Duodenal mucosa (tissue), 2 donors: Measurements from ENCODE around the gene FLOT1.
"Not testable (repeated sequence)": the region's sequence is repeated elsewhere in the genome, so short reads cannot be mapped to it uniquely, and the experiment has no call there.

ENCODE experiments used
- H3K27ac ChIP-seq: one replicate; pipeline ENCODE4 v1.7.0; 2013; ENCODE audit warnings: low read depth, low read length
- H3K27me3 ChIP-seq, 2 donors: one replicate each; pipeline ENCODE4 v1.7.0; 2013; ENCODE audit warnings: low read length in 2 of 2, control low read depth in 1 of 2; ENCODE audit not compliant: insufficient read depth in 2 of 2, control insufficient read depth in 1 of 2
- H3K36me3 ChIP-seq, 2 donors: one replicate each; pipeline ENCODE4 v1.7.0; 2013; ENCODE audit warnings: low read length in 2 of 2, control low read depth in 1 of 2; ENCODE audit not compliant: insufficient read depth in 2 of 2, control insufficient read depth in 1 of 2
- H3K4me1 ChIP-seq, 2 donors: one replicate each; pipeline ENCODE4 v1.7.0; 2013; ENCODE audit warnings: low read length in 2 of 2, control low read depth in 1 of 2; ENCODE audit not compliant: insufficient read depth in 2 of 2, control insufficient read depth in 1 of 2
- H3K4me3 ChIP-seq, 2 donors: one replicate each; pipeline ENCODE4 v1.7.0; 2013; ENCODE audit warnings: low read length in 2 of 2, low read depth in 1 of 2
- H3K9ac ChIP-seq, 2 donors: one replicate each; pipeline ENCODE4 v1.7.0; 2013; ENCODE audit warnings: low read length in 2 of 2, low read depth in 1 of 2
- H3K9me3 ChIP-seq, 2 donors: one replicate each; pipeline ENCODE4 v1.7.0; 2013; ENCODE audit warnings: low read length in 2 of 2, control low read depth in 1 of 2; ENCODE audit not compliant: control insufficient read depth in 1 of 2

Gene FLOT1

DNA sequence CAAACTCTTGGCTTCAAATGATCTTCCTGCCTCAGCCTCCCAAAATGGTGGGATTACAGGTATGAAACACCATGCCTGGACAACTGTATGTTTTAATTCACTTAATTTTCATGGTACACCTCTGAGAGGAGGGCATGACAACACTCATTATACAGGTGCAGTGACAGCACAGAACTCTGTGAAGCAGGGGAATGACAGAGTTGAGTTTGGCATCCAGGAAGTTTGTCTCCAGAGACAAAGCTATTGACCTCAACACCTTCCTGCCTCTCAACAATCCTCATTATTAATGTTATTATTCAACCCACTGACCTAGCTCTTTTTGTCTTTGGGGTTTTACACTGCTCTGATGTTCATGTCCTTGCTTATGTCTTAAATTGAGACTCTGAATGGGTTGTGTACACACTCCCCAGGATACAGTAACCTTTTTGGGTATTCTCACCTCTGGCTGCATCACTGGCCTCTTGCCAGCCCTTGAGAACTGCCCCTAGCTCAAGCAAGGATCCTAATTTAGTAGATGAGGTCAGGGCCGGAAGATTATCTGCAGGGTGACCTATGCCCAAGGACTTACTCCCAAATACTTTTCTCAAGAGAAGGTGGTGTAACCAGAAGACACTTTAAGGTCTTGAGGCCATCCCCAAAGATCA, 14.9 kb upstream of the FLOT1 start:
- H3K36me3 ChIP-seq, result no peaks in the 10 kb centered on the region
- peaks cover 7 to 17% of the 10 kb centered on the region in 2 donors for H3K4me1 ChIP-seq
- no peak overlapping the region for H3K9ac ChIP-seq
- no peaks in the 10 kb centered on the region for H3K9me3 ChIP-seq
- no peak overlapping the region for H3K4me3 ChIP-seq
- H3K27ac ChIP-seq, result no peak overlapping the region
- H3K27me3 ChIP-seq, result no peaks in the 10 kb centered on the region

DNA sequence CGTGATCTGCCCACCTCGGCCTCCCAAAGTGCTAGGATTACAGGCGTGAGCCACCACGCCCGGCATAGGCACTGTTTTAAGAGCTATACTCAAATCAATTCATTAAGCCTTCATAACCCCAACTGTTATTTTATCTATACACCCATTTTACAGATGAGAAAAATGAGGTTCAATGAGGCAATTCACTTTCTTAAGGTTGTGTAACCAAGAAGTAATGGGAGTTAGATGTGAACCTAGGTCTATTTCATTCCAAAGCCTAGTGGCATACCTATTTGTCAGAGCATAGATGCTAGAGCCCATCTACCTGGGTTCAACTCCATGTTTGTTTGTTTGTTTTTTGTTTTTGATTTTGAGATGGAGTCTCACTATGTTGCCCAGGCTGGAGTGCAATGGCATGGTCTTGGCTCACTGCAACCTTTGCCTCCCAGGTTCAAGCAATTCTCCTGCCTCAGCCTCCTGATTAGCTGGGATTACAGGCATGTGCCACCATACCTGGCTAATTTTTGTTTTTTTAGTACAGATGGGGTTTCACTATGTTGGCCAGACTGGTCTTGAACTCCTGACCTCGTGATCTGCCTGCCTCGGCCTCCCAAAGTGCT, 14.0 kb upstream of the FLOT1 start:
- not testable (repeated sequence) for H3K4me3 ChIP-seq, H3K36me3 ChIP-seq, H3K27me3 ChIP-seq, H3K9me3 ChIP-seq, H3K9ac ChIP-seq, H3K27ac ChIP-seq
- peaks cover 8 to 23% of the 10 kb centered on the region in 2 donors for H3K4me1 ChIP-seq

DNA sequence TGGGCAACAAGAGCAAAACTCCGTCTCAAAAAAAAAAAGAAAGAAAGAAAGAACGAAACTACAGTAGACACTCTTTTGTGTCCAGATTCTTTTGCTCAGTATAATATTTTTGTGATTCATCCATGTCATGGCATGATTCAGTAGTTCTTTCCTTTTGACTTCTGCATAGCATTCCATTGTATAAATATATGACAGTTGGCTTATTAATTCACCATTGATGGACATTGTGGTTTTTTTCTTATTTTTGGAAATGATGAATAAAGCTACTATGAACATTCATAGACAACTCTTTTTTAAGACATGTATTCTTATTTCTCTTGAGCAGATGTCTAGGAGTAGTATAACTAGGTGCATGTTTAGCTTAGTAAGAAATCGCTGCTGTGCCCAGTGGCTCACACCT, 12.1 kb upstream of the FLOT1 start:
- Histone ChIP-seq H3K27ac (no peak overlapping the region), H3K4me1 (peaks cover 16 to 33% of the 10 kb centered on the region in 2 donors)

DNA sequence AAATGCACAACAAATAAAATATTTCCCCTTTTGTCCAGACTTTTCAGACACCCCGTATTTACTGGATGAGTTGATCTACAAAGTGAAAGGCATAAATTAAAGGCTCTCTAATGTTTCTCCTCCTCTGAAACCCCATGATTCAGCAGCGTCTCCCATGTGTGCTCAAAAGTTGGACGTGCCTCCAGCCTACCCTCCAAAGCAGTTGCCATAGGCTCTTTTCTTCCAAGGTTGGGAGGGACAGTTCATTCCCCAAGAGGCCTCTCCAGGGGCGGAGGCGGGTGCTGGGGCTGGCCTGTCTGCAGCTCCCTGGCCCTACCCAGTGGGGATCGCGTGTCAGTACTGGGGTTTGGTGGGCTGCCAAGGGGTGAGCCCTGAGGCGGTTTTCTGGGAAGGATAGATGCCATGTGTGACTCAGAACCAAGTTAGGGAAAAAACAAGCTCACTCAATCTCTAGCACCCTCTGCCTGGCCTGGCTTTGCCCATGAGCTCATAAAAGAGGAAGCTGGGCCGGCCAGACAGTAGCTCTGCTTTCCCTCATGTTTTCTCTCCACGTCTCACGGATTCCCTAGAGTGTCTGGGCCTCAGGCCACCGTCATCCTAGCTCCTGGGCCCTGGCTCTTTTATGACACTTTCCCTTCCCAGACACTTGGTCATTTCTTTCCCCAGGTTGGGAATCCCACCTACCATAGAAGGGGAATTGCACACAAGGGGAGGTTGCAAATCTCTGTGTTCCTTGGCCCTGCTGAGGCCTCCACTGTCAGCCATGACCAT, 9.9 kb upstream of the FLOT1 start:
- H3K4me3 ChIP-seq, result no peak overlapping the region
- H3K27me3 ChIP-seq, result no peaks in the 10 kb centered on the region
- peaks cover 35 to 47% of the 10 kb centered on the region in 2 donors for H3K4me1 ChIP-seq
- H3K9me3 ChIP-seq, result no peaks in the 10 kb centered on the region
- H3K27ac ChIP-seq, result peak overlapping the region; percentile 59
- H3K9ac ChIP-seq, result peak overlapping the region in 1 of 2 donors; percentile 20
- H3K36me3 ChIP-seq, result no peaks in the 10 kb centered on the region

More for the DNA sequence above, 12.1 kb upstream of the FLOT1 start:
- no peak overlapping the region for H3K4me3 ChIP-seq
- H3K9ac ChIP-seq, result no peak overlapping the region
- no peaks in the 10 kb centered on the region for H3K9me3 ChIP-seq
- no peaks in the 10 kb centered on the region for H3K36me3 ChIP-seq
- no peaks in the 10 kb centered on the region for H3K27me3 ChIP-seq

DNA sequence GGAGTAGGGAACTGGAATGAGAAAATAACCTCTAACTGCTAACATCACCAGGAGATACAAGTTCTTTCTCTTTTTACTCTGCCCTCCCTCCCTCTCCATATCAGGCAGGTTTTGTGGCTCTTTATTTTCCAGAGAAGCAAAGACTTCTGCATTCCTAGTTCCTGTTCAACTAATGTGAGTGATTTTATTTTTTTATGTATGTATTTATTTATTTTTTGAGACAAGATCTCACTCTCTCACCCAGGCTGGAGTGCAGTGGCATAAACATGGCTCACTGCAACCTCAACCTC, 7.8 kb upstream of the FLOT1 start:
- Histone ChIP-seq H3K4me1 (peaks cover 36 to 49% of the 10 kb centered on the region in 2 donors), H3K9ac (no peak overlapping the region), H3K9me3 (no peaks in the 10 kb centered on the region), H3K4me3 (no peak overlapping the region), H3K36me3 (no peaks in the 10 kb centered on the region), H3K27ac (no peak overlapping the region), H3K27me3 (no peaks in the 10 kb centered on the region)

DNA sequence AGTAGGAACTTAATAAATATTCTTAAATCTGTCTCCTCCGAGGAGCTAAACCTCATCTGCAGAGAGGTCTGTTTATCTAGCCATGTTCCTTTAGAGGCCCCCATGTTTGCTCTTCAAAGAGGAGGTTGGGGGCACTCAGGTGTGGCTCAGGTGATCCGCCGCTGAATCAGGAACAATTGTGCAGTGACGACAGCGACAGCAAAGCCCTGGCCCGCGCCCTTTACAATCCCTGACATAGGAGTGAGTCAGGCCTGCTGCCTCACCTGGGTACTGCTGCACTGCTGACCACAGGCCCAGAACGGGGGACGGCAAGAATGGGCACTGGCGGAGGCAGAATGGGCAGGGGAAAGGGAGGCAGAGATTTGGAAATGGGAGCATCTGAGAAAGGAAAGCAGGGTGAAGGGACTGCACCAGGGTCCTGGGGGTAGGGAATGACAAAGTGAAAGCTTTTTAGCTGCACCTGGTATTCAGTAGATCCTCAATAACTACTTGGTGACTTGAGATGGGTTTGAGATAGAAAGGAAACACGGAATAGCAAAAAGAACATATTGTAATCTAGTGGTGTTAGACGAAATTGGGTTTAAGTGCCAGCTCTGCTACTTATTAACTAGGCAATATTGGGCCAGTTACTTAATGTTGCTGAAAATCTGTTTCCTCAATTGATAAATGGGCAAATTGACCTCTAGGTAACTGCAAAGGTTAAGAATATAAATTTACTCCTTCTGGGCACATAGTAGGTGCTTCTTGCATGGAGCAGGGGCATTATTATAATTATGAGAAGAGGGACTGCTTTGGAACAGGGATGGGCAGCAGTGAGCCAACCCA, 7.3 kb upstream of the FLOT1 start:
- H3K4me1 ChIP-seq, result peaks cover 40 to 49% of the 10 kb centered on the region in 2 donors
- no peaks in the 10 kb centered on the region for H3K36me3 ChIP-seq
- peak overlapping the region; percentile 70 for H3K27ac ChIP-seq
- peak overlapping the region; percentile 1 to 28 for H3K9ac ChIP-seq
- no peaks in the 10 kb centered on the region for H3K27me3 ChIP-seq
- peak overlapping the region in 1 of 2 donors; percentile 0 for H3K4me3 ChIP-seq
- no peaks in the 10 kb centered on the region for H3K9me3 ChIP-seq

DNA sequence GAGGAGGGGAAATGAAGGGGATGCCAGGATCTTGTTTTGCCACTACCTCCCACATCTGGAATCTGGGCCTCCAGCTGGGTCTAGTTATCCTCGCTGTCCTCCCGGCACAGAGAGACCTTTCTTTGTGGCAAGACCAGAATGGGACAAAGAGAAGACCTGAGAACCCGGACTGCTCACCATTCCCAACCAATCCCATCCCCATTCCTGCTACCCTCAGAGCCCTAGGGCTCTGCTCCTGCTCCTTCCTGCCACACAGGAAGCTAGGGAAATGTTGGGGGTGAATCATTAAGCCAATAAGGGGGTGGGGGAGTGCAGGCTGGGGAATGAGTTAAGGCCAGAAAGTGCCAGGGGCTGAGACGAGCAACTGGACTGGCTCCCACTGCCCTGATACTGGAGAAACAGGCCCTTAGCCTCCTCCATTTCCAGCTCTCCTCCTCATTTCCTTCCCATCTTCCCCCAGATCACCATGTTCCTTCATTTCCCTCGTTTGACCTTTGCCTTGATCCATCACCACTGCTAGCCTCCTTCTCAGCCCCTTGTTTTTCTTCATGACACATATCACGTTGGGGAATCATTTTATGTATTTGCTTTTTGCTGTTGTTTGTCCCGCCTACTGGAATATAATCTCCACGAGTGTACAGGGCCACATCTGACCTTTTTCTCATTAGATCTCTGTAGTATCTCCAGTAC, 6.5 kb upstream of the FLOT1 start:
- Histone ChIP-seq H3K36me3 (no peaks in the 10 kb centered on the region), H3K4me1 (peaks cover 42 to 49% of the 10 kb centered on the region in 2 donors), H3K4me3 (peak overlapping the region in 1 of 2 donors; percentile 8), H3K9me3 (no peaks in the 10 kb centered on the region), H3K27me3 (no peaks in the 10 kb centered on the region), H3K27ac (peak overlapping the region; percentile 70), H3K9ac (peak overlapping the region; percentile 1 to 28)

DNA sequence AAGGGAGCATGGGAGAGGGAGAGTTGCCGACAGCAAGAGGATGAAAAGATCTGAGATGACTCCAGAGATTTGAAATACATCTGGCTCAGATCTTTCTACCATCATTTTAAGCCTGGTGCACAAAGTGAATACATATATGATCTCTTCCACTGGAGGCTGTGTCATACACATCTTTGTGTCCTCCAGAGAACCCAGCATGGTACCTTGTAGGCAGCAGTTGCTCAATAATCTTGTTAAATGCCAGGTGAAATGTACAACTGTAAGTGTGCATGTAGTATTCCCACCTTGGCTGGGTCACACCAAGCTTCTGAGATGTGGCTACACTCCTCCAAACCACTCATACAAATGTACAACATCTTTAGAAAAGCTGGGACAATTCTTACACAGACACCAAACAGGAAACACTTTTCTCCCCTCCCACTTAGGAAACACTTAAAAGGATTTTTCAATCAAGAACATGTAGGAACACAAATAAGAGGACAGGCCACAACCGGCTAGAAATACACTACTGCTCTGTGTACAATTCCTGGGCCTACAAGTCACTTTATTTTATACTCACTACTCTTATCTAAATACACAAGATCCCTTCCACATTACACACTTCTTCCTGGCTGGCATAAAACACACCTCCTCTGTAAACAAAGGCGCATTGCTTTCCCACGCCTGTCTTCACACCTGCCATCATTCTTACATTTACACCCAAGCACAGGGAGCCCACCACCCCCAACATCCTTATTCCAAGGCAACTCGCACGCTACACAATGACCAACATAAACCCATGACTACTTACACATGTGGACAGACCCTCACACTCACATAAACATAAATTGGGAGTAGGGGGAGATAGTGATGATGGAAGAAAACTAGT, 5.6 kb upstream of the FLOT1 start:
- Histone ChIP-seq H3K9ac (peak overlapping the region in 1 of 2 donors; percentile 28), H3K4me1 (peaks cover 42 to 48% of the 10 kb centered on the region in 2 donors)

DNA sequence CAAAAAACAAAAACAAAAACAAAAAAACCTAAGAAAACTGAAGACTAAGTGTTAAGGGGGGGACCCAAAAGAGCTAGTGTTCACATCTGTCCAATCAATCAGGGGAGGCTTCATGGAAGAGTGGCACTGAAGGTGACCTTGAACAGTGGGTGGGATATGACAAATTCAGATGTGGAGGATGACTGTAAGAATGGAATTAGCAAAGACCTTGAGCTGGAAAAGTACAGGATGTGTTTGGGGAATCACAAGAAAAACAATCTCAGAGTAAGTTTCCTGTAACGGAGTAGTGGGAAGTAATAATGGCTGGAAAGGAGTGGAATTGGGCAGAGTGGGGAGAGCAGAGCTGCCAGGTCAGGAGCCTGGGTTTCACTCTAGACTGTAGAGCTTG, 4.8 kb upstream of the FLOT1 start:
- Histone ChIP-seq H3K9me3 (no peaks in the 10 kb centered on the region), H3K27me3 (no peaks in the 10 kb centered on the region), H3K4me1 (peaks cover 40 to 42% of the 10 kb centered on the region in 2 donors), H3K4me3 (no peak overlapping the region), H3K36me3 (no peaks in the 10 kb centered on the region), H3K9ac (no peak overlapping the region), H3K27ac (no peak overlapping the region)

More for the DNA sequence above, 5.6 kb upstream of the FLOT1 start:
- no peaks in the 10 kb centered on the region for H3K9me3 ChIP-seq
- H3K4me3 ChIP-seq, result no peak overlapping the region
- H3K27me3 ChIP-seq, result no peaks in the 10 kb centered on the region
- H3K36me3 ChIP-seq, result no peaks in the 10 kb centered on the region
- peak overlapping the region; percentile 70 for H3K27ac ChIP-seq
